Measurements from ENCODE around the gene SMO. TPM values are rescaled to one million over a fixed set of nuclear protein-coding genes. Genes with fewer than 3 reads are reported as not detected.

Gene SMO
- total RNA-seq, 1 experiment from 2014 or later, result 2.9 TPM

DNA sequence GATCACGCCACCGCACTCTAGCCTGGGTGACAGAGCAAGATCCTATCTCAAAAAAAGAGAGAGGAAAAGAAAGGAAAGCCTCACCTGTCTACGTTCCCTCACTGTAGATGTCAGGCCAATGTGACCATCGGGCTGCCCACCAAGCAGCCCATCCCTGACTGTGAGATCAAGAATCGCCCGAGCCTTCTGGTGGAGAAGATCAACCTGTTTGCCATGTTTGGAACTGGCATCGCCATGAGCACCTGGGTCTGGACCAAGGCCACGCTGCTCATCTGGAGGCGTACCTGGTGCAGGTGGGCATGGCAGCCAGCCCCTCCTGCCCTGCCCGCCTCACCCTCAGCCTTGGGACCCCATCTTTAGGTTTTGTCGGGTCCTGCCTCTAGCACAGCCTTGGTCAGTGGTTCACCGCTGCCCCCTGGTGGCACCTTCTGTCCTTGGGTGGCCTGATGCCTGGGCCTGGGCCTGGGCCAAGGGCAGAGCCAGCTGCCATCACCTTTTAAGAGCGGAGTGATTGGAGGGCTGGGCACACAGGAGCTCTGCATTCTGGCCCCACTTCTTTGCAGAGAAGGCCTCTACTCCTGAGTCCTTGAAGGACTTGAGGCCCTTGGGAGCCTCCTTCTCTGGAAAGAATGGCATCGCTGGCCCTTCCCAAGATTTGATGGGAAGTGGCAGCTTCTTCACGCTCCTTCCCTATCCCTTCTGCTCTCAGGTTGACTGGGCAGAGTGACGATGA, 22.0 kb downstream of the SMO start:
- H3K9me3 ChIP-seq (ENCODE audit: control insufficient read depth, insufficient read depth, low read depth, low read length), result no peaks in the 10 kb centered on the region
- no peaks in the 10 kb centered on the region for H3K27me3 ChIP-seq (ENCODE audit: control insufficient read depth, insufficient read depth, low read length)
- no peak overlapping the region for H3K4me3 ChIP-seq (ENCODE audit: low read depth in 2 of 2, low read length in 2 of 2)

DNA sequence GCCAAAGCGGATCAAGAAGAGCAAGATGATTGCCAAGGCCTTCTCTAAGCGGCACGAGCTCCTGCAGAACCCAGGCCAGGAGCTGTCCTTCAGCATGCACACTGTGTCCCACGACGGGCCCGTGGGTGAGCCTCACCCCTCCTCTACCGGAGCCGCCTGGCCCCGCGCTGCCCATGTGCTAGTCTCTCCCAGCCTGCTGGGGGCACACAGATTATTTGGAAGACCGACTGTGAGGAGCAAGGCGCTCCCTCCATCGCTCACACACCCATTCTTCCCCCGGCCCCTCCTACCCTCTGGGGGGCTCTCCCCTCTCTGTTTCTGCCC, 22.5 kb downstream of the SMO start:
- Histone ChIP-seq H3K4me3 (ENCODE audit: low read depth in 2 of 2, low read length in 2 of 2) (no peak overlapping the region), H3K9me3 (ENCODE audit: control insufficient read depth, insufficient read depth, low read depth, low read length) (no peaks in the 10 kb centered on the region), H3K36me3 (ENCODE audit: control insufficient read depth, insufficient read depth, low read length) (no peaks in the 10 kb centered on the region), H3K4me1 (ENCODE audit: control insufficient read depth, insufficient read depth, low read length) (no peaks in the 10 kb centered on the region; the same call in 1 of the 2 replicates), H3K27me3 (ENCODE audit: control insufficient read depth, insufficient read depth, low read length) (no peaks in the 10 kb centered on the region), H3K27ac (ENCODE audit: low read length) (no peak overlapping the region)
- ATAC-seq (no peak), DNase-seq (ENCODE audit: low read depth, low spot score) (no peak)
- POLR2A ChIA-PET, result no interaction called here
- intact Hi-C loops (cut with micrococcal nuclease; ENCODE audit: unreplicated experiment), result loop anchor here (1.0 kb wide), 1 partner anchor 47 kb away; no protein-coding TSS in a partner anchor
- in situ Hi-C loops (cut with HindIII; ENCODE audit: low pct_unique_long_range_greater_than_20kb, low sequenced_read_pairs), result no loop called here
- TF ChIP-seq, protein P1, sequence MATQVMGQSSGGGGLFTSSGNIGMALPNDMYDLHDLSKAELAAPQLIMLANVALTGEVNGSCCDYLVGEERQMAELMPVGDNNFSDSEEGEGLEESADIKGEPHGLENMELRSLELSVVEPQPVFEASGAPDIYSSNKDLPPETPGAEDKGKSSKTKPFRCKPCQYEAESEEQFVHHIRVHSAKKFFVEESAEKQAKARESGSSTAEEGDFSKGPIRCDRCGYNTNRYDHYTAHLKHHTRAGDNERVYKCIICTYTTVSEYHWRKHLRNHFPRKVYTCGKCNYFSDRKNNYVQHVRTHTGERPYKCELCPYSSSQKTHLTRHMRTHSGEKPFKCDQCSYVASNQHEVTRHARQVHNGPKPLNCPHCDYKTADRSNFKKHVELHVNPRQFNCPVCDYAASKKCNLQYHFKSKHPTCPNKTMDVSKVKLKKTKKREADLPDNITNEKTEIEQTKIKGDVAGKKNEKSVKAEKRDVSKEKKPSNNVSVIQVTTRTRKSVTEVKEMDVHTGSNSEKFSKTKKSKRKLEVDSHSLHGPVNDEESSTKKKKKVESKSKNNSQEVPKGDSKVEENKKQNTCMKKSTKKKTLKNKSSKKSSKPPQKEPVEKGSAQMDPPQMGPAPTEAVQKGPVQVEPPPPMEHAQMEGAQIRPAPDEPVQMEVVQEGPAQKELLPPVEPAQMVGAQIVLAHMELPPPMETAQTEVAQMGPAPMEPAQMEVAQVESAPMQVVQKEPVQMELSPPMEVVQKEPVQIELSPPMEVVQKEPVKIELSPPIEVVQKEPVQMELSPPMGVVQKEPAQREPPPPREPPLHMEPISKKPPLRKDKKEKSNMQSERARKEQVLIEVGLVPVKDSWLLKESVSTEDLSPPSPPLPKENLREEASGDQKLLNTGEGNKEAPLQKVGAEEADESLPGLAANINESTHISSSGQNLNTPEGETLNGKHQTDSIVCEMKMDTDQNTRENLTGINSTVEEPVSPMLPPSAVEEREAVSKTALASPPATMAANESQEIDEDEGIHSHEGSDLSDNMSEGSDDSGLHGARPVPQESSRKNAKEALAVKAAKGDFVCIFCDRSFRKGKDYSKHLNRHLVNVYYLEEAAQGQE (IDR thresholded peaks at IDR 0.05; ENCODE audit: insufficient read depth in 1 of 2, low read depth in 2 of 2, low read length in 1 of 2), result no peak
- TF ChIP-seq, protein P2, sequence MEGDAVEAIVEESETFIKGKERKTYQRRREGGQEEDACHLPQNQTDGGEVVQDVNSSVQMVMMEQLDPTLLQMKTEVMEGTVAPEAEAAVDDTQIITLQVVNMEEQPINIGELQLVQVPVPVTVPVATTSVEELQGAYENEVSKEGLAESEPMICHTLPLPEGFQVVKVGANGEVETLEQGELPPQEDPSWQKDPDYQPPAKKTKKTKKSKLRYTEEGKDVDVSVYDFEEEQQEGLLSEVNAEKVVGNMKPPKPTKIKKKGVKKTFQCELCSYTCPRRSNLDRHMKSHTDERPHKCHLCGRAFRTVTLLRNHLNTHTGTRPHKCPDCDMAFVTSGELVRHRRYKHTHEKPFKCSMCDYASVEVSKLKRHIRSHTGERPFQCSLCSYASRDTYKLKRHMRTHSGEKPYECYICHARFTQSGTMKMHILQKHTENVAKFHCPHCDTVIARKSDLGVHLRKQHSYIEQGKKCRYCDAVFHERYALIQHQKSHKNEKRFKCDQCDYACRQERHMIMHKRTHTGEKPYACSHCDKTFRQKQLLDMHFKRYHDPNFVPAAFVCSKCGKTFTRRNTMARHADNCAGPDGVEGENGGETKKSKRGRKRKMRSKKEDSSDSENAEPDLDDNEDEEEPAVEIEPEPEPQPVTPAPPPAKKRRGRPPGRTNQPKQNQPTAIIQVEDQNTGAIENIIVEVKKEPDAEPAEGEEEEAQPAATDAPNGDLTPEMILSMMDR (IDR thresholded peaks at IDR 0.05), result no peak
- CTCF ChIA-PET, result interaction anchor here (0.7 to 2.4 kb wide), 3 partner anchors 17 to 87 kb away, joined by 3 to 29 read pairs (median 3); no protein-coding TSS in a partner anchor
- no TSS peak for BruUV-seq (replicated peaks)

More for the DNA sequence above, 22.0 kb downstream of the SMO start:
- no peak overlapping the region for H3K27ac ChIP-seq (ENCODE audit: low read length)
- ChIA-PET POLR2A (no interaction called here), CTCF (interaction anchor here (0.7 to 2.4 kb wide), 3 partner anchors 16 to 88 kb away, joined by 3 to 29 read pairs (median 3); no protein-coding TSS in a partner anchor)
- no TSS peak for BruUV-seq (replicated peaks)
- no peaks in the 10 kb centered on the region; the same call in 1 of the 2 replicates for H3K4me1 ChIP-seq (ENCODE audit: control insufficient read depth, insufficient read depth, low read length)
- H3K36me3 ChIP-seq (ENCODE audit: control insufficient read depth, insufficient read depth, low read length), result no peaks in the 10 kb centered on the region
- DNase-seq (ENCODE audit: low read depth, low spot score) (no peak), ATAC-seq (peak; percentile 89)
- in situ Hi-C loops (cut with HindIII; ENCODE audit: low pct_unique_long_range_greater_than_20kb, low sequenced_read_pairs) (no loop called here), intact Hi-C loops (cut with micrococcal nuclease; ENCODE audit: unreplicated experiment) (loop anchor here (1.0 kb wide), 1 partner anchor 46 kb away; no protein-coding TSS in a partner anchor)
- no peak for TF ChIP-seq TCF7L2 (IDR thresholded peaks at IDR 0.05; ENCODE audit: low read depth, low read length)
- no peak for TF ChIP-seq SIN3A (IDR thresholded peaks at IDR 0.05; ENCODE audit: borderline replicate concordance, insufficient read depth, low read depth, low read length)
- TF ChIP-seq POLR2AphosphoS5 (IDR thresholded peaks at IDR 0.05; ENCODE audit: low read depth, low read length), result no peak
- TF ChIP-seq, protein P1 (IDR thresholded peaks at IDR 0.05; ENCODE audit: insufficient read depth in 1 of 2, low read depth in 2 of 2, low read length in 1 of 2), result no peak
- TF ChIP-seq, protein P2 (IDR thresholded peaks at IDR 0.05), result peak; percentile 94
